ENCODE data around the gene ADAM22. TPM values are rescaled to one million over a fixed set of nuclear protein-coding genes. Genes with fewer than 3 reads are reported as not detected.

ADAM22 gene
- total and polyA plus RNA-seq, 8 donors: 2.6 to 25.3 (median 17.0) TPM

- ATAC-seq: no peak
- no peaks in the 10 kb centered on the region for H3K9me3 ChIP-seq
- H3K36me3 ChIP-seq: no peaks in the 10 kb centered on the region
- H3K4me3 ChIP-seq: no peak overlapping the region
- no peaks in the 10 kb centered on the region for H3K27me3 ChIP-seq
- intact Hi-C loops (cut with DNase I): no loop called here
- no peak for TF ChIP-seq CTCF (IDR thresholded peaks at IDR 0.05)
- no peak overlapping the region for H3K27ac ChIP-seq
- H3K4me1 ChIP-seq: no peaks in the 10 kb centered on the region
- no peak for DNase-seq
Measured at GRCh38 chr7:88003581-88003980, 69.5 kb downstream of the ADAM22 start.

DNA sequence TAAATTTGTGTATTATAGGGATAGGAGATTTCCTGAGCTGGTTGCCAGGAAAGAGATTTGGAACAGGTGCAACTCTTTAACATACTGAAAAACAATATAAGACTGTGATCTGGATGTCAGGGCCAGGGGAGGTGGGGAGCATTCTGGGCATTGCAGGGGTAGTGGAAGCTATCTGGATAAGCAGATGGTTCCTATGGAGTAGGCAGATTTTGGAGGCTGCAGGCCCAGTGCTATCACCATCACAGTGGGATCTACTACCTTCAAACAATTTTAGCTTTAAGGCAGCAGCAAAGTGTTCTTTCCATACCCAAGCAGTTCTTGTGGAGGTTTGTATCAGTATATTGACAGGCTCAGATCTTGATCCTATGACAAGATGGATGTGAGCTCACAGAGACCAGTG lies 71.1 kb downstream of the ADAM22 start:
- Histone ChIP-seq H3K4me3 (no peak overlapping the region), H3K9me3 (no peaks in the 10 kb centered on the region), H3K27ac (no peak overlapping the region), H3K4me1 (no peaks in the 10 kb centered on the region), H3K36me3 (no peaks in the 10 kb centered on the region), H3K27me3 (no peaks in the 10 kb centered on the region)
- no peak for ATAC-seq
- intact Hi-C loops (cut with DNase I): no loop called here
- no peak for DNase-seq
- TF ChIP-seq CTCF (IDR thresholded peaks at IDR 0.05): no peak

DNA sequence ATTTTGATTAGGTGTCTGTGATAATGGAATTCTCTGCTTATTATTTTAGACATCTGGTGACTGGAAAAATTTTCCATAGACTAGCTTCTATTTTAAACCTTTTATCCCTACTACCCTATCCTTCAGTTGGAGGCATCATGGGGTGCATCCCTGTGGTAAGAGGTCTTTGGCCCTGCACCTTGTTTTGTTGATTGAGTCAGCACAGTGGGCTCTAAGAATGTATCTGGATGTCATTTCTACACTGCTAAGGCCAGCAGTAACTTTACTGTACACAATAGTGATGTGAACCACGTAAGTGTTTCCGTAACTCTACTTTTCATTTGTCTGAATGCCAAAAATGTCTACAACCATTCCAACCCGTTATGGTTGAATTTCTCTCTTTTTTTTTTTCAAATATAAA lies 75.6 kb downstream of the ADAM22 start:
- H3K36me3 ChIP-seq: no peaks in the 10 kb centered on the region
- no peak overlapping the region for H3K4me3 ChIP-seq
- no peak overlapping the region for H3K27ac ChIP-seq
- ATAC-seq (no peak), DNase-seq (no peak)
- H3K9me3 ChIP-seq: no peaks in the 10 kb centered on the region
- H3K4me1 ChIP-seq: no peaks in the 10 kb centered on the region
- TF ChIP-seq CTCF (IDR thresholded peaks at IDR 0.05): no peak
- intact Hi-C loops (cut with DNase I): no loop called here
- no peaks in the 10 kb centered on the region for H3K27me3 ChIP-seq

GRCh38 chr7:88012086-88012485 lies 78.0 kb downstream of the ADAM22 start:
- no peak for ATAC-seq
- intact Hi-C loops (cut with DNase I): no loop called here
- H3K9me3 ChIP-seq: no peaks in the 10 kb centered on the region
- DNase-seq: no peak
- H3K27ac ChIP-seq: no peak overlapping the region
- TF ChIP-seq CTCF (IDR thresholded peaks at IDR 0.05): no peak
- no peak overlapping the region for H3K4me3 ChIP-seq
- H3K4me1 ChIP-seq: no peaks in the 10 kb centered on the region
- no peaks in the 10 kb centered on the region for H3K36me3 ChIP-seq
- H3K27me3 ChIP-seq: no peaks in the 10 kb centered on the region

- ATAC-seq (no peak), DNase-seq (no peak)
- TF ChIP-seq CTCF (IDR thresholded peaks at IDR 0.05): no peak
- Histone ChIP-seq H3K9me3 (no peaks in the 10 kb centered on the region), H3K36me3 (no peaks in the 10 kb centered on the region), H3K27me3 (no peaks in the 10 kb centered on the region), H3K4me3 (no peak overlapping the region), H3K27ac (no peak overlapping the region), H3K4me1 (no peaks in the 10 kb centered on the region)
- intact Hi-C loops (cut with DNase I): no loop called here
Measured at GRCh38 chr7:88013981-88014380, 79.9 kb downstream of the ADAM22 start.

Data from left lung (tissue), 10 donors.